Karpas-422 (cell line): ENCODE results near the gene PDE4C. TPM values are rescaled to one million over a fixed set of nuclear protein-coding genes. Genes with fewer than 3 reads are reported as not detected.
A peak's percentile ranks its signal among the peaks of the same experiment; 100 is the strongest.

ENCODE experiments used
- DNase-seq: peaks from one replicate; pipeline ENCODE4 v3.0.0-alpha.2; 2015
- H2AFZ ChIP-seq: fragments of 200-600 bp; sonication (generic); 2 replicates; pipeline ENCODE4 v1.6.1; 2014; ENCODE audit warnings: antibody characterized with exemption, low read length, mixed read lengths
- H3K27ac ChIP-seq: fragments of 200-600 bp; sonication (generic); 2 replicates; pipeline ENCODE4 v1.5.1; 2014; ENCODE audit warnings: mild to moderate bottlenecking, low read length, moderate library complexity
- H3K27me3 ChIP-seq: fragments of 200-600 bp; sonication (generic); 2 replicates; pipeline ENCODE4 v1.6.1; 2014; ENCODE audit warnings: low read length, mixed read lengths
- H3K36me3 ChIP-seq: fragments of 200-600 bp; sonication (generic); 2 replicates; pipeline ENCODE4 v1.6.1; 2014; ENCODE audit warnings: low read length, mixed read lengths; ENCODE audit not compliant: insufficient read depth
- H3K4me1 ChIP-seq: fragments of 200-600 bp; sonication (generic); 2 replicates; pipeline ENCODE4 v1.6.1; 2014; ENCODE audit warnings: mild to moderate bottlenecking, low read length, mixed read lengths
- H3K4me2 ChIP-seq: fragments of 200-600 bp; sonication (generic); 2 replicates; pipeline ENCODE4 v1.6.1; 2014; ENCODE audit warnings: low read length, low read depth, mild to moderate bottlenecking; ENCODE audit not compliant: poor library complexity, severe bottlenecking
- H3K4me3 ChIP-seq: fragments of 200-600 bp; sonication (generic); 2 replicates; pipeline ENCODE4 v1.5.1; 2014; ENCODE audit warnings: mild to moderate bottlenecking, antibody characterized with exemption, low read length, mixed read lengths
- H3K79me2 ChIP-seq: fragments of 200-600 bp; sonication (generic); 2 replicates; pipeline ENCODE4 v1.6.1; 2014; ENCODE audit warnings: mild to moderate bottlenecking, low read length, mixed read lengths
- H3K9ac ChIP-seq: fragments of 200-600 bp; sonication (generic); 2 replicates; pipeline ENCODE4 v1.6.0; 2014; ENCODE audit warnings: low read length
- H3K9me2 ChIP-seq: fragments of 200-600 bp; sonication (generic), shearing (Covaris generic); replicated peaks from 2 replicates; pipeline ENCODE4 v1.6.0; 2014; ENCODE audit warnings: mild to moderate bottlenecking, low read length, moderate library complexity; ENCODE audit not compliant: insufficient read depth
- H3K9me3 ChIP-seq: fragments of 300-700, 200-600 bp; sonication (generic); 2 replicates; pipeline ENCODE4 v1.6.1; 2014; ENCODE audit warnings: low read length, mixed read lengths
- H4K20me1 ChIP-seq: fragments of 200-600 bp; sonication (generic); 2 replicates; pipeline ENCODE4 v1.6.1; 2014; ENCODE audit warnings: mild to moderate bottlenecking, antibody characterized with exemption, low read length, low read depth; ENCODE audit not compliant: insufficient read depth
- total RNA-seq: library from RNA; depleted of rRNA; stranded (reverse); fragments of >200 nt; shearing (Covaris generic); gene quantifications from 2 replicates; pipeline ENCODE4 v1.2.3, GENCODE V29; 2014; ENCODE audit warnings: low replicate concordance

The PDE4C gene
- total RNA-seq, 1 experiment from 2014 or later, result not detected

DNA sequence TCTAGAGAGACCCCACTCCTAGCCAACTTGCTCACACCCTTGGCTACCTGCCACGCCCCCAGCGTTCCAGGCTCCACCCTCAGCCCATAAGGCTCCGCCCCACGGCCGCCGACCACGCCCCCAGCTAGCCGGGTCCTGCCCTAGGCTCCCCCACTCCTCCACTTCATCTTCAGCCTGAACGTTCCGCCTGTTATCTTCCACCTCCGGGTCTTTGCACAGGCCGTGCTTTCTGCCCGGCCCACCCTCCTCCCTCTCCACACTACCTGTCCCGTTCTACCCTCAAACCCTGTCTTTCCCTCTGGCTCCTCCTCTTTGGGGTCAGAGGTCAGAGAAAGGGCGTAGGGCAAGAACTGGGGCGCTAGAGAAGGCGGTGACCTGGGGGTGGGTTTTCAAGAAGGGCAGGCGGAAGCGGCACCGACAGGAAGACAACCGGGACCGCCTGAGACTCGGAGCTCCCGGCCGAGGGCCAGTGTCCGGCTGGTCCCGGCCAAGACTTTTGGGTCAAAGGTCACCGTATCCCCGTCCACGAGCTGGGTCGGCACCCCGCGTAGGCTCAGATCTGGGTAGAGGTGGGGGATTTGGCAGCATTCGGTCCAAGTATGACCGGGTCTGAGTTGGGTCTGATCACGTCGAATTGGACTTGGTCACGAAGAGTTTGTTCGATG, 2.2 kb downstream of the PDE4C start:
- H3K4me1 ChIP-seq, result peaks cover 16% of the 10 kb centered on the region
- H2AFZ ChIP-seq, result no peak overlapping the region
- H3K36me3 ChIP-seq, result no peaks in the 10 kb centered on the region
- no peaks in the 10 kb centered on the region for H3K9me3 ChIP-seq
- peak; percentile 64 for DNase-seq
- H3K9me2 ChIP-seq, result no peaks in the 10 kb centered on the region
- peaks cover 4% of the 10 kb centered on the region; the same call in 1 of the 2 replicates for H4K20me1 ChIP-seq
- no peak overlapping the region for H3K4me2 ChIP-seq
- no peak overlapping the region for H3K9ac ChIP-seq
- H3K27ac ChIP-seq, result no peak overlapping the region
- H3K27me3 ChIP-seq, result no peaks in the 10 kb centered on the region
- H3K79me2 ChIP-seq, result no peaks in the 10 kb centered on the region
- H3K4me3 ChIP-seq, result no peak overlapping the region

GRCh38 chr19:18221815-18222725, 4.2 kb downstream of the PDE4C start:
- no peak overlapping the region for H3K9ac ChIP-seq
- H3K4me3 ChIP-seq, result no peak overlapping the region
- H3K4me1 ChIP-seq, result peaks cover 3% of the 10 kb centered on the region; the same call in 1 of the 2 replicates
- no peaks in the 10 kb centered on the region for H3K36me3 ChIP-seq
- no peaks in the 10 kb centered on the region for H3K27me3 ChIP-seq
- H3K79me2 ChIP-seq, result no peaks in the 10 kb centered on the region
- H3K9me3 ChIP-seq, result no peaks in the 10 kb centered on the region
- no peak overlapping the region for H2AFZ ChIP-seq
- H4K20me1 ChIP-seq, result peaks cover 4% of the 10 kb centered on the region; the same call in 1 of the 2 replicates
- no peak overlapping the region for H3K27ac ChIP-seq
- no peak overlapping the region for H3K4me2 ChIP-seq
- no peak for DNase-seq
- no peaks in the 10 kb centered on the region for H3K9me2 ChIP-seq

- no peak overlapping the region for H3K4me2 ChIP-seq
- no peaks in the 10 kb centered on the region for H3K79me2 ChIP-seq
- no peak overlapping the region for H3K27ac ChIP-seq
- no peak overlapping the region for H3K4me3 ChIP-seq
- no peak overlapping the region for H2AFZ ChIP-seq
- no peak overlapping the region for H3K9ac ChIP-seq
- DNase-seq, result peak; percentile 57
- no peaks in the 10 kb centered on the region for H3K9me2 ChIP-seq
- H4K20me1 ChIP-seq, result peaks cover 4% of the 10 kb centered on the region; the same call in 1 of the 2 replicates
- no peaks in the 10 kb centered on the region for H3K36me3 ChIP-seq
- H3K9me3 ChIP-seq, result no peaks in the 10 kb centered on the region
- H3K4me1 ChIP-seq, result peaks cover 2% of the 10 kb centered on the region; the same call in 1 of the 2 replicates
- H3K27me3 ChIP-seq, result no peaks in the 10 kb centered on the region
These were observed 5.5 kb downstream of the PDE4C start for GRCh38 chr19:18220632-18221275.

GRCh38 chr19:18219911-18220631, 6.2 kb downstream of the PDE4C start:
- no peak overlapping the region for H3K4me3 ChIP-seq
- H3K27ac ChIP-seq, result no peak overlapping the region
- H3K9ac ChIP-seq, result no peak overlapping the region
- no peaks in the 10 kb centered on the region for H3K9me2 ChIP-seq
- no peak for DNase-seq
- no peak overlapping the region for H2AFZ ChIP-seq
- no peaks in the 10 kb centered on the region for H3K4me1 ChIP-seq
- H3K9me3 ChIP-seq, result no peaks in the 10 kb centered on the region
- H3K27me3 ChIP-seq, result no peaks in the 10 kb centered on the region
- H3K79me2 ChIP-seq, result no peaks in the 10 kb centered on the region
- H3K36me3 ChIP-seq, result no peaks in the 10 kb centered on the region
- H4K20me1 ChIP-seq, result peaks cover 4% of the 10 kb centered on the region; the same call in 1 of the 2 replicates
- no peak overlapping the region for H3K4me2 ChIP-seq

DNA sequence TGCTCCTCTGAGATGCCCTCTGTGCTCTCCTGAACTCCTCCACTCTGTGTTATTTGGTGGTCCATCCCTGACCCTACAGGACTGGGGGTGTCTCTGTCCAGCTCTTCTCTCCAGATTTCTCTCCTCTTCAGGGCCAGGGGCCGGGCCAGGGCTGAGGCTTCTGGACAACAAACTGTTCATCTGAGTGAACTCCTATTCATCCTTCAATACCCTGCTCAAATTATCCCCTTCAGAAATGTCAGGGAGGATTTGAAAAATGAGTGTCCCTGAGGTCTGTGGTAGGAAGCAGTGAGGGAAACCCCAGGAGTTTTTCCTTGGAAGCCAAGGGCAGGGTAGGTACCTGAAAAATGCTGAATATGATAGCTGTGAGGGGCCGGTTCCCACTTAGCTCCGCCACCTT, 7.6 kb downstream of the PDE4C start:
- no peak overlapping the region for H2AFZ ChIP-seq
- H3K9ac ChIP-seq, result no peak overlapping the region
- H3K9me2 ChIP-seq, result no peaks in the 10 kb centered on the region
- DNase-seq, result no peak
- no peaks in the 10 kb centered on the region for H3K9me3 ChIP-seq
- H3K4me2 ChIP-seq, result no peak overlapping the region
- H3K27ac ChIP-seq, result no peak overlapping the region
- H3K27me3 ChIP-seq, result no peaks in the 10 kb centered on the region
- no peaks in the 10 kb centered on the region for H3K4me1 ChIP-seq
- no peak overlapping the region for H3K4me3 ChIP-seq
- no peaks in the 10 kb centered on the region for H3K79me2 ChIP-seq
- H4K20me1 ChIP-seq, result no peaks in the 10 kb centered on the region
- H3K36me3 ChIP-seq, result no peaks in the 10 kb centered on the region

GRCh38 chr19:18218159-18218558, 8.1 kb downstream of the PDE4C start:
- H3K4me1 ChIP-seq, result no peaks in the 10 kb centered on the region
- no peaks in the 10 kb centered on the region for H3K27me3 ChIP-seq
- no peaks in the 10 kb centered on the region for H4K20me1 ChIP-seq
- no peaks in the 10 kb centered on the region for H3K9me3 ChIP-seq
- DNase-seq, result no peak
- no peak overlapping the region for H3K4me2 ChIP-seq
- H3K9ac ChIP-seq, result no peak overlapping the region
- H3K9me2 ChIP-seq, result no peaks in the 10 kb centered on the region
- no peaks in the 10 kb centered on the region for H3K79me2 ChIP-seq
- H3K4me3 ChIP-seq, result no peak overlapping the region
- H3K36me3 ChIP-seq, result no peaks in the 10 kb centered on the region
- no peak overlapping the region for H3K27ac ChIP-seq
- no peak overlapping the region for H2AFZ ChIP-seq

GRCh38 chr19:18216789-18217188, 9.4 kb downstream of the PDE4C start:
- Histone ChIP-seq H3K4me2 (no peak overlapping the region), H3K36me3 (no peaks in the 10 kb centered on the region), H3K9me2 (no peaks in the 10 kb centered on the region), H2AFZ (no peak overlapping the region), H3K4me1 (no peaks in the 10 kb centered on the region), H3K27me3 (no peaks in the 10 kb centered on the region), H3K27ac (no peak overlapping the region), H3K9me3 (no peaks in the 10 kb centered on the region), H4K20me1 (no peaks in the 10 kb centered on the region), H3K79me2 (no peaks in the 10 kb centered on the region), H3K4me3 (no peak overlapping the region), H3K9ac (no peak overlapping the region)
- DNase-seq, result no peak
